GM21360 (cell line): ENCODE data around the gene C1orf35.

ENCODE experiments used
- ATAC-seq: cut with Tn5 transposase; IDR thresholded peaks from one replicate; pipeline ENCODE4 v1.9.1; 2021; ENCODE audit warnings: mild to moderate bottlenecking, moderate library complexity; ENCODE audit not compliant: unreplicated experiment

Gene C1orf35

DNA sequence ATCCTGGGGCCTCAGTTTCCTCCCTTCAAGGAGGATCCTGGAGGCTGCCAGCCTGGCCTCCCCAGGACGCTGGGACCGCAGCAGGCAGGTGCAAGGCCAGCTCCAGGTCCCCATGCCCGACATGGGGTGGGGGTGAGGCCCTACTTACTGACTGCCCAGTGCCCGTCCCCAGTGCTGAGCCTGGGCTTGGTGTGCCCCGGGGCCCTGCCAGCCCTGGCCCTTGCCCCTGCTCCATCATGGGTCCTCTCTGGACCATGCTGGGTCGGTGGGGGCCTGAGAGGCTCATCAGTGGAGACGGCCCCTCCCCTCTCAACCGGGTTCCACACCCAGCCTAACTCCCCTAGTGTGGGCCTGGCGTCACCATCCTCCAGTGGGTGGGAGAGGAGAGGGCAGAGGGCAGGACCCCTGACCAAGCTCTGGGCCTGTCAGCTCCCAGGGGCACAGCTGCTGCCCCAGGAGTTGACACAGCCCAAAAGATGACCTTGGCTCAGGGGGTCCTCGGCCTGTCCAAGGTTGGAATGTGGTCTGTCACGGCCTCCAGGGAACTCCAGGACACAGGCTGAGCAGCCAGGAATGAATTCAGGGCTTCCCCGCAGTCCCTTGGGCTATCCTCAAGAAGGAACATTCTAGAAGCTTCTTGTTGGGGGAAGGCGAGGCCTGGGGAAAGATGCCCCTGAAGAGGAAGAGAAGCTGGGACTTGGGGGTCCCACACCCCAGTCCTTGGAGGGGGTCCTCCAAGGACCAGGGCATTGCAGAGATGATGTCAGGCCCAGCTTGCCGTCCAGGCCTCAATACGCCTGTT, 38.2 kb downstream of the C1orf35 start:
- no peak for ATAC-seq

DNA sequence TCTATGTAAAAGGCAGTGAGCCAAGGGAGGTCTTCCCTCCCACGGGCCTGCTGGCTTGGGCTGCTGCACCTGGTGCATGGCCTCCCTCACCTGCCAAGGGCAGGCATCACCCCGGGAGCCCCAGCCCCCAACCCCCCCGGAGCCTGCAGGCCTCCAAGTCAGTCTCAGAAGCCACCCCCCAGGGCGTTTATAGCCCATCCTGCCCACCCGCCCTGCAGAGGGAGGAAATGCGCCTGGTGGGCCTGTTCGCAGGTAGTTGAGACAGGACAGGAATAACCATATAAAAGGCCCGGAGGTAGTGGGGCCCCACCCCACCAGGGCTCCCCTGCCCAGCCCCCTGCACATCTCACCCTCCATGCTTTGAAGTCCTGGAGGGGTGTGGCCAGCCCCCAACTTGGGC, 38.8 kb downstream of the C1orf35 start:
- ATAC-seq: no peak

DNA sequence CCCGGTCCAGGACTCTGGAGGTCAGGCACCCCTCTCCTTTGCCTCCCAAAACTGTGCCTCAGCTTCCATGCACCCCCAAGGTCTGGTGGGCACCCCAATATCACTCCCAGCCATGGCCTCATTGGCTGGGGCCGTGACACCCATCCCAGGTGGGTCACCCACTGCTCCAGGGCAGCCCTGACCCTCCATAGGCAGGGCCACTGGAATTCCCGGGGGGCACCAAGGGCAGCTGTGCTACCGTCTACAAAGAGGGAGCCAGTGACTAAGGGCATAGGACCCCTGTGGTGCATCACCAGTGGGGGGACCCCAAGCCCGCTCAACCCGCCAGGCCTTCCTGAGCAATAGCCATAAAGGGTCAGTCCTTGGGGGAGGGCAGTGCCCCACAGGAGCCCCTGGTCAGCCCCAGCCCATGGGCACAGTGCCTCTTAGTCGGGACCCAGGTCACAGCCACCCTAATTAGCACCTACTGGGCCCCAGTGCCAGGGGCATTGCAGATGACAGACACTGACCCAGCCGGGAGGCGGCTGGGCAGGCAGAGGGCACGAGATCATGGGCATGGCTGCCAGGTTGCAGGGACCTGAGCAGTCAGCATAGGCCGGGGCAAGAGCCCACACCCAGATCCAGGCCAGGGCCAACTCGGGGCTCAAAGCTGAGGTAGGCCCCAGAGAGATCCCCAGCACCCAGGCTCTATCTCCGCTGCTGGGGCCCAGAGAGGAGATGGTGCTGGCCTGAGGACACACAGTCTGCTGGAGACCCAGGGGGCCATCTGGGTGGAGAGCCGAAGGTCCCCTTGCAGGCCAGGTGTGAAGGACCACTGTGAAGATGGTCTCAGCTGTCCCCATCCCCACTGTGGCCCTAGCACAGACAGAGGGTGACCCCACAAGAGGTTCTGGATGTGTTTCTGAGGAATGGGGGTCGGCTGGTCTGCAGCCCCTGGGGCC, 39.6 kb downstream of the C1orf35 start:
- no peak for ATAC-seq

DNA sequence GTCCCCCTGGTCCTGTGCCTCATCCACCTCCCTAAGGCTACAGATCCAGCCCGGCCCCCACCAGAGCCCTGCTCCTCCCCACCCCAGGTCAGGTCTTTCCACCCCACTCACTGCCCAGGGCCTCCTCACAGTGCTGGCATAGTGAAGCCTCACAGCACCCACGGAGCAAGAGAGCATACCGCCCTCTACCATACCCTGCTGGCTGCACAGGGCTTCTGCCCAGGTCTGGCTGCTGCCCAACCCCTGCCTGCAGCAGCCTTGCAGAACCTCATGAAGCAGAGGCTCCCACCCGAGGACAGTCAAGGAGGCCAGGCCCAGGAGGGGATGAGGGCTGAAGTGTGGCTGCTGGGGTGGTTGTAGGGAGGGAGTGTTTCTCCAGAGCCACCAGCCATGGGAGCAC, 40.3 kb downstream of the C1orf35 start:
- ATAC-seq: no peak

DNA sequence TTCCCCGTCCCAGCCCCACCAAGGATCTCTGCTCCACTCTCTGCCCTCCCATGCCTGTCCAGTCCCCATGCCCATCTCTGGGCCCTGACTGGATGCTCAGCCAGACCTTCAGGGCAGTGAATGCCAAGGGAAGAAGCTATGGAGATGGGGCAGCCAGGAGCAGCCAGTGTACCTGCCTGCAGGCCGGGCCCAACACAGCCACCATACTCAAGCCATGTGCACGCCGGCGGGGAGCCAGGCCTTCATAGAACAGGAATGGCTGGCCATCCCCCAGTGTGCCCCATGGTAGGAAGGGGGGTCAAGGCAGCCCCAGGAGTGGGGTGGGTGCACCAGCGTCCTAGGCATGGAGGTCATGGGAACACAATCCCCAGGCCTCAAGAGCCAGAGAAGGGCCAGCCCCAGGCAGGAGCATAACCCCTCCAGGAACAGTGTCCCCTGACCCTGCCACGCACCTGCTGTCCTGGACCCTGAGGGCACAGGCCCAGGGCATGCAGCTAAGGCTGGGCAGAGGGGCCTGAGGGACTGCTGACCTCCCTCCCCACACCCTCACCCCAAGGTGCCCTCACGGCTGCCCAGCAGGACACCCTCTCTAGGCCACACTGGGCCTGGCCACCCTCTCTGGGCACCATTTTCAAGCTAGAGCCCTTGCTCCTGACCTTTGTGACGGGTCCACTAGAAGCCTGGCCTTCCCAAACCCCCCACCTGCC, 40.9 kb downstream of the C1orf35 start:
- no peak for ATAC-seq

DNA sequence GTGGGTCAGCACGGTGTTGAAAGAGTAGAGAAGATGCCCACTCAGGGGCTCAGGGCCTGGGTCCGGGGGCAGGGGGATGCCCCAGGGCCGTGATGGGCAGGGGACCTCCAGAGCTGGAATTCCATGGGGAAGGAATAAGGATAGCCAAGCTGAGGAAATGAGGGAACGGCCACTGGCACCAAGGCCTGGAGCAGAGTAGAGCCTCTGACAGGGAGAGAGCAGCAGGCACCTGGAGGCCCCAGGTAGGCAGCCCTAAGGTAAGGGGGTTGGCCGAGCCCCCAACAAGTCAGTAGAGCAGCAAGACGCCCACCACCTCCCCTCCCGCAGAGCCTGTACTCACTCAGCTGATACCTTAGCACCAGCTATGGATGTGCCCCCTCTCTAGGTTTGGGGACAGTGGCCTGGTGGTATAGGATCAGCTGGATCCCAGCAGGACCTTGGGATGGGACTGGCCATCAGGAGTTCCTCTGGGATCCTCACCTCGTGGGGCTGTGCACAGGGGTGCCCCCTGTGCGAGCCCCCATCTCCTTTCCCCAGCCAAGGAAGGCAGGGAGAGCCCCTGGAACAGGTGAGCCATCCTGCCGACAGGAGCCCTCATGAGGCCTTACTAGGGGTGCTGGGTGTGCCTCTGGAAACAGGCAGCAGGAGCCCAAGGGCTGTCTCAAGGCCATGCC, 41.6 kb downstream of the C1orf35 start:
- no peak for ATAC-seq

DNA sequence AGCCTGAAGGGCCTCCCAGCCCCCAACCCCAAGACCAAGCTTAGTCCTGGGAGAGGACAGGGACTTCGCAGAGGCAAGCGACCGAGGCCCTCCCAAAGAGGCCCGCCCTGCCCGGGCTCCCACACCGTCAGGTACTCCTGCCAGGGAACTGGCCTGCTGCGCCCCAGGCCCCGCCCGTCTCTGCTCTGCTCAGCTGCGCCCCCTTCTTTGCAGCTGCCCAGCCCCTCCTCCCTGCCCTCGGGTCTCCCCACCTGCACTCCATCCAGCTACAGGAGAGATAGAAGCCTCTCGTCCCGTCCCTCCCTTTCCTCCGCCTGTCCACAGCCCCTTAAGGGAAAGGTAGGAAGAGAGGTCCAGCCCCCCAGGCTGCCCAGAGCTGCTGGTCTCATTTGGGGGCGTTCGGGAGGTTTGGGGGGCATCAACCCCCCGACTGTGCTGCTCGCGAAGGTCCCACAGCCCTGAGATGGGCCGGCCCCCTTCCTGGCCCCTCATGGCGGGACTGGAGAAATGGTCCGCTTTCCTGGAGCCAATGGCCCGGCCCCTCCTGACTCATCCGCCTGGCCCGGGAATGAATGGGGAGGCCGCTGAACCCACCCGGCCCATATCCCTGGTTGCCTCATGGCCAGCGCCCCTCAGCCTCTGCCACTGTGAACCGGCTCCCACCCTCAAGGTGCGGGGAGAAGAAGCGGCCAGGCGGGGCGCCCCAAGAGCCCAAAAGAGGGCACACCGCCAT, 42.5 kb downstream of the C1orf35 start:
- no peak for ATAC-seq

DNA sequence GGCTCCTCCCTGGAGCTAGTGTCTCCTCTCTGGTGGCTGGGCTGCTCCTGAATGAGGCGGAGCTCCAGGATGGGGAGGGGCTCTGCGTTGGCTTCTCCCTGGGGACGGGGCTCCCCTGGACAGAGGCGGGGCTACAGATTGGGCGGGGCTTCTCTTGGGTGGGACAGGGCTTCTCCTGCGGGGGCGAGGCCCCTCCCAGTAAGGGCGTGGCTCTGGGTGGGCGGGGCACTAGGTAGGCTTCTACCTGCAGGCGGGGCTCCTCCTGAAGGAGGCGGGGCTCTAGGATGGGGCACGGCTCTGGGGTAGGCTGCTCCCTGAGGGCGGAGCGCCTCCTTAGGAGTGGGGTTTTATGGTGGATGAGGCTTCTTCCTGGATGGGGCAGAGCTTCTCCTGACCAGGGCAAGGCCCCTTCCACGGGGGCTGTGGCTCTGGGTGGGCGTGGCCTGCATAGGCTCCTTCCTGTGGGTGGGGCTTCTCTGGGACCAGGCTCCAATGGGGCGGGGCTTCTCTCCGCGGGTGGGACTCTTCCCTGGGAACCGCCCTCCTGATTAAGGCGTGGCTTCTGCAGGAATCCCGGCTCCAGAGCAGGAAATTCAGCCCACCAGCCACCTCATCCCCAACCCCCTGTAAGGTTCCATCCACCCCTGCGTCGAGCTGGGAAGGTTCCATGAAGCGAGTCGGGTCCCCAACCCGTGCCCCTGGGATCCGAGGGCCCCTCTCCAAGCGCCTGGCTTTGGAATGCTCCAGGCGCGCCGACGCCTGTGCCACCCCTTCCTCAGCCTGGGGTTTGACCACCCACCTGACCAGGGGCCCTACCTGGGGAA, 43.3 kb downstream of the C1orf35 start:
- ATAC-seq: no peak

DNA sequence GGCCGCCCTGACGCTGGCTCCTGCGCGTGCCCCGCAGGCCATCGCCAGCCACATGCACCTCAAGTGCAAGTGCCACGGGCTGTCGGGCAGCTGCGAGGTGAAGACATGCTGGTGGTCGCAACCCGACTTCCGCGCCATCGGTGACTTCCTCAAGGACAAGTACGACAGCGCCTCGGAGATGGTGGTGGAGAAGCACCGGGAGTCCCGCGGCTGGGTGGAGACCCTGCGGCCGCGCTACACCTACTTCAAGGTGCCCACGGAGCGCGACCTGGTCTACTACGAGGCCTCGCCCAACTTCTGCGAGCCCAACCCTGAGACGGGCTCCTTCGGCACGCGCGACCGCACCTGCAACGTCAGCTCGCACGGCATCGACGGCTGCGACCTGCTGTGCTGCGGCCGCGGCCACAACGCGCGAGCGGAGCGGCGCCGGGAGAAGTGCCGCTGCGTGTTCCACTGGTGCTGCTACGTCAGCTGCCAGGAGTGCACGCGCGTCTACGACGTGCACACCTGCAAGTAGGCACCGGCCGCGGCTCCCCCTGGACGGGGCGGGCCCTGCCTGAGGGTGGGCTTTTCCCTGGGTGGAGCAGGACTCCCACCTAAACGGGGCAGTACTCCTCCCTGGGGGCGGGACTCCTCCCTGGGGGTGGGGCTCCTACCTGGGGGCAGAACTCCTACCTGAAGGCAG, 44.0 kb downstream of the C1orf35 start:
- ATAC-seq: no peak

DNA sequence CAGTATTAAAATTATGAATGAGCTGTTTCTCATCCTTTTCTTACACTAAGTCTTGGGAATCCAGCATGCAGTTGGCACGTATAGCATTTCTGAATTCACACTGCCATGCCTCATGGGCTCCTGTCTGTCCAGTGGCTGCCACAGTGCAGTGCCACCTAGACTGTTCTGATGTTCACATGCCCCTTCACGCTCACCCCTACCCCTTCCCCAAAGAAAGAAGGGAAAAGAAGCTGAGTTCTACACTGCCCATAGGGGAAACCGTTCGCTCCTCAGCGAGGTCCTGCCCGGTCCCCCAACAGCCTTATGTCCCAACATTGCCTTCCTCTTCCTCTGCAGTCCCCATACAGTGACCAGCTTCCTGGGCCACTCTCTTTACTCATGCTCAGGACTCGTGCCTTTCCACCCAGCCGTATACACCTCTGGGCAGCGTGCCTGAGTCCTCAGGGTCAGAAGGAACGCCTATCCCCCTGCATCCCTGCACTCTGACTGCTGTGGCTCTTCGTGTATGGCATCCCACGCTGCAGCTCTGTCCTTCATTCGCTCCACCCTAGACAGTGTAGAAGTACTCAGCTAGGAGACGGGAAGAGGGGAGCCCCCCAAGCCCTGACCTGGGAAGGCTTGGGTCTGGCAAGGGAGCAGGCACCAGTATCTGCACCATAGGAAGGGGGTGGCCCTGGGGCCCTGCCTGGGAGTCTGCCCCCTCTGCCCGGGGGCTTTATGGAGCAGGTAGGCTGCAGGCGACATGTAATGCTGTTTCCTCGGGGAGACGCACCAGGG, 44.8 kb downstream of the C1orf35 start:
- no peak for ATAC-seq
